Fibroblast of lung (primary cell): ENCODE measurements around the gene ADGRB3.

Source experiments
- CTCF ChIP-seq, 2 donors: IDR thresholded peaks in 1 of 2; conservative IDR thresholded peaks in 1 of 2; 1 replicate in 1 of 2; 2 replicates in 1 of 2; pipeline ENCODE4 v1.5.1; 2011 to 2012; ENCODE audit warnings: low read length in 2 of 2, control low read depth in 1 of 2, inconsistent platforms in 1 of 2, low read depth in 1 of 2, mild to moderate bottlenecking in 1 of 2
- EZH2 ChIP-seq: IDR thresholded peaks from 2 replicates; pipeline ENCODE4 v1.5.1; 2012; ENCODE audit warnings: low read length, control low read depth, mild to moderate bottlenecking; ENCODE audit errors: missing control alignments

GRCh38 chr6:68911334-68911733, 276.3 kb downstream of the ADGRB3 start:
- TF ChIP-seq CTCF (conservative IDR thresholded peaks at IDR 0.05 in 1 of 2, IDR thresholded peaks at IDR 0.05 in 1 of 2; ENCODE audit: low read depth in 1 of 2, low read length in 2 of 2): no peak
- TF ChIP-seq EZH2: no peak
